ENCODE data around the gene ARL13B.

Gene ARL13B

DNA sequence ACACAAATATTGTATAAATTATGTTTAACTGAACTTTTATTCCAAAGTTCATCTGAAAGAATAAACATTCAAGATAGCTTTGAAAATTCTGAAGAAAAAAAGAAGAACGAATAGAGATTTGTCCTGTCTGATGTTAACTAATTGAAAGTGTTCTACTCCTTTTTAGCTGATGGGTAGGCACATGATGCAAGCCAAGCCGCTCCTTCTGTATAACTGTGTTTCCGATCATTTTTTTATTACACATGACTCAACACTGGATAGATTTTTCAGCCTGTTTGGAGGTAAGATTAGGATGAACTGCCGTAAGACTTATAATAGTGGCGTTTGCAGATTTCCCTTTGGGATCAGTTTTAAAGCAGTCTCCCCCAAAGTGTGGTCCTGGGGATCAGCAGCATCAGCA lies 101.9 kb downstream of the ARL13B start:
- DNase-seq (ENCODE audit: low spot score in 2 of 2), result no peak

DNA sequence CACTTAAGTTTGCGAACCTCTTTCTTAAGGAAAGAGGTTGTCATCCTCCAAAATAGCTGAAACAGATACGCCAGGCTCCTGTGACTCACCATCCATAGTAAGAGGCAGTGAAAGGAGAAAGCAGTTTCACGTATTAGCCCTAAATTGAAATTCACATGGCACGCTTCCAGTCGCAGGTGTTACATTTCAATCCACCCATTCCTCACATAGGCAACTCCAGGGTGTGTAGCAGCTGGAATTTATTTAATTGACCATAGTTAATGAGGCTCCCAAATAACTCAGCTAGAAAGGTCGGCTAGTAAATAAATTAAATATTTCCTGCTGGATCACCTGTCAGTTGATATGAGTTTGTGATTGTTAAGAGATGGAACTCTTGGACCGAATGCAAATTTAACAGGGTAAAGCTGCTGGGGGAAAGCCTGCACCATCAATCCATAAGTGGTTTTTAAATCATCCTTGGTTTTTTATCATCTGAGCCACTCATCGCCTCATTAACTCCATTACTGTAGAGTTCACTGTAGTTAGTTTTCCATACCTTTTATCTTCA lies 102.5 kb downstream of the ARL13B start:
- Histone ChIP-seq H3K9me3 (no peaks in the 10 kb centered on the region), H3K36me3 (replicated peaks) (no peaks in the 10 kb centered on the region), H3K4me1 (no peaks in the 10 kb centered on the region), H3K27me3 (ENCODE audit: low read depth) (no peaks in the 10 kb centered on the region), H3K4me3 (no peak overlapping the region)
- DNase-seq (ENCODE audit: low spot score in 2 of 2), result no peak
- in situ Hi-C loops (cut with MboI; ENCODE audit: low sequenced_read_pairs), result no loop called here

More for the DNA sequence above, 101.9 kb downstream of the ARL13B start:
- Histone ChIP-seq H3K4me1 (no peaks in the 10 kb centered on the region), H3K4me3 (no peak overlapping the region), H3K27me3 (ENCODE audit: low read depth) (no peaks in the 10 kb centered on the region), H3K9me3 (no peaks in the 10 kb centered on the region), H3K36me3 (replicated peaks) (no peaks in the 10 kb centered on the region)
- in situ Hi-C loops (cut with MboI; ENCODE audit: low sequenced_read_pairs), result no loop called here

DNA sequence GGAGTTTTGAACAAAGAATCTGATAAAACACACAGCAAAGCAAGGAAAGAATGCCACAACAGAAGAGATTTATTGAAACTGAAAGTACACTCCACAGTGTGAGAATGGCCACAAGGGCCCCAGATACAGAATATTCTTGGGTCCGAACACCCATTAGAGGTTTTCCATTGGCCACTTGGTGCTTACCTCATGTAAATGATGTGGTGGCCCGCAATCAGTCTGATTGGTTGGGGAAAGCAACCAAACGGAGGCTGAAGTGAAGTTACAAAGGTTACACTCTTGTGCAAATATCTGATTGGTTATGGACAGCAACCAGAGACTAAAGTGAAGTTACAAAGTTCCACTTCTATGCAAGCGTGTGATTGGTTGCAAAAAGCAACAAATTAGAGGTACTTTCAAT lies 103.3 kb downstream of the ARL13B start:
- Histone ChIP-seq H3K4me1 (no peaks in the 10 kb centered on the region), H3K36me3 (replicated peaks) (no peaks in the 10 kb centered on the region), H3K9me3 (no peaks in the 10 kb centered on the region), H3K4me3 (no peak overlapping the region), H3K27me3 (ENCODE audit: low read depth) (no peaks in the 10 kb centered on the region)
- no peak for DNase-seq (ENCODE audit: low spot score in 2 of 2)
- in situ Hi-C loops (cut with MboI; ENCODE audit: low sequenced_read_pairs), result no loop called here

DNA sequence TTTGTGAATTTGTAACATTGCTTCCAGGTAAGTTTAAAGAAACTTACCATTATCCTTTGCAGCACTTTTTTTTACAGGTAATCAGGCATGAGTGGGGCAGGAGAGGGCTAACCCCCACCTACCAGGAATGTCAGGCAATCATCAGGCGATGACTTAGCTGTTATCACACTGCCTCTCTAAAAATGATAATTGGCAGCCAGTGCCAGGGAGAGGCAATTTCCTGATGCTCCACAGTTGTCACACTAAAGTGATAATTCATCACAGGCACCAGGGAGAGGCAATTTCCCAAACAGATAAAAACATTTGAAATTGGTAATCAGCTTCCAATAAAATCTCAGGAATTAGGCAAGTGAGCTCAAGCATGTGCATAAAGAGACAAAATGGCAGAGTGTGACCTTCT lies 109.2 kb downstream of the ARL13B start:
- Histone ChIP-seq H3K4me3 (no peak overlapping the region), H3K27me3 (ENCODE audit: low read depth) (no peaks in the 10 kb centered on the region), H3K4me1 (no peaks in the 10 kb centered on the region), H3K36me3 (replicated peaks) (no peaks in the 10 kb centered on the region), H3K9me3 (no peaks in the 10 kb centered on the region)
- in situ Hi-C loops (cut with MboI; ENCODE audit: low sequenced_read_pairs), result no loop called here
- no peak for DNase-seq (ENCODE audit: low spot score in 2 of 2)

DNA sequence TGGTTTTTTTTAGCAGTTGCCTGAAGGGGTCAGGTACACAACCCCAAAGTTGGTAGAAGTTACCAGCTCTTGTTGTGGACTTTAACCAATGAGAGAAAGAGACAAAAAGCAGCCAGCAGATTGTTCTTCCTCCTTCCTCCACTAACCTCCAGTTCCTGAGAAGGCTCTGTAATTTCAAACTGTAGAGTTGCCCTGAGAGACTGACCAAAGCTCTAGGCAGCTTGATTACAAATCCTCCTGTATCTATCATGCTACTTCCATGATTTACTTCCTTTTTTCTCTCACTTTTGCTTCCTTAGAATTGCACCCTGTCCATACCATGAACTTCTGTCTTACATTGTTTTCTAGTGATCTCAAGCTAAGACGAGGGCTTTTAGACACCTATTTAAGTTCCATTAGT lies 112.1 kb downstream of the ARL13B start:
- peaks cover 7% of the 10 kb centered on the region; the same call in 1 of the 2 replicates for H3K36me3 ChIP-seq (replicated peaks)
- in situ Hi-C loops (cut with MboI; ENCODE audit: low sequenced_read_pairs), result no loop called here

DNA sequence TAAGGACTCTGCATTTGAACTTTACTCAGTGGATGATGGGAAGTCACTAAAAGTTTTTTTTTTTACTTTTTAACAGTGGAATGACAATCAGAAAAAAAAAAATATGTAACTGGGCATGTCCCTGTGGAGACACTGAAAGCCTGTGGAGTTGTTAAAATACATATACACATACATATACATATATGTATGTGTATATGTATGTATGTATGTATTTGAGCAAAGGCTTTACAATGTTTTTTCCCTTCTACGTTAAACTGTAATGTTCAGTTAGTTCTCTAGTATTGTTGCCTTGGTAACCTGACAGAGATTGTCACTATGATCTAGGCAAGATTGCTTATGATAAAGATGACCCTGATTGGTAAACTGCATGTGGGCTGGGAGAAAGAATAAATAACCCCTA lies 113.2 kb downstream of the ARL13B start:
- Histone ChIP-seq H3K4me3 (no peak overlapping the region), H3K9me3 (no peaks in the 10 kb centered on the region), H3K27me3 (ENCODE audit: low read depth) (no peaks in the 10 kb centered on the region), H3K36me3 (replicated peaks) (peaks cover 10% of the 10 kb centered on the region; the same call in 1 of the 2 replicates), H3K4me1 (no peaks in the 10 kb centered on the region)
- DNase-seq (ENCODE audit: low spot score in 2 of 2), result no peak
- in situ Hi-C loops (cut with MboI; ENCODE audit: low sequenced_read_pairs), result no loop called here

More for the DNA sequence above, 112.1 kb downstream of the ARL13B start:
- no peaks in the 10 kb centered on the region for H3K4me1 ChIP-seq
- no peaks in the 10 kb centered on the region for H3K9me3 ChIP-seq
- no peak for DNase-seq (ENCODE audit: low spot score in 2 of 2)
- H3K27me3 ChIP-seq (ENCODE audit: low read depth), result no peaks in the 10 kb centered on the region
- H3K4me3 ChIP-seq, result no peak overlapping the region

DNA sequence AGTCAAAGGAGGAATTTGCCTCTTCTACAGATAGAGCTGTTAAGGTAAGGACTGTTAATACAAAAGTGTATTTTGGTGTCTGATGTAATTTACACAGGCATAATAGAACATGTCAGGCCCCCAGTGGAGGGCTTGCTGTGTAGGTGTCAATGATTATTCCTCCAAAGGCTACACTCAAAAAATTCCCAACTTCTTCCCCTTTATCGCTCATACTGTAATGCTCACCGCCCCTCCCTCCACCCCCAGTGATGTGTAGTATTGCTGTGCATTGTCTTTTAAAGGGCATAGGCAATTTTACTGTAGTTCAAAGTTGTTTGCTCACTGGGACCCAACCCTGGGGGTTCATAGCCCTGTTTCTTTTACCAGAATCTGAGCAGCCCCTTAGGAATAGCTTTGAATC lies 115.2 kb downstream of the ARL13B start:
- in situ Hi-C loops (cut with MboI; ENCODE audit: low sequenced_read_pairs), result no loop called here
- no peaks in the 10 kb centered on the region for H3K27me3 ChIP-seq (ENCODE audit: low read depth)
- no peaks in the 10 kb centered on the region for H3K9me3 ChIP-seq
- H3K4me3 ChIP-seq, result no peak overlapping the region
- DNase-seq (ENCODE audit: low spot score in 2 of 2), result no peak
- H3K4me1 ChIP-seq, result no peaks in the 10 kb centered on the region
- peaks cover 10% of the 10 kb centered on the region; the same call in 1 of the 2 replicates for H3K36me3 ChIP-seq (replicated peaks)

DNA sequence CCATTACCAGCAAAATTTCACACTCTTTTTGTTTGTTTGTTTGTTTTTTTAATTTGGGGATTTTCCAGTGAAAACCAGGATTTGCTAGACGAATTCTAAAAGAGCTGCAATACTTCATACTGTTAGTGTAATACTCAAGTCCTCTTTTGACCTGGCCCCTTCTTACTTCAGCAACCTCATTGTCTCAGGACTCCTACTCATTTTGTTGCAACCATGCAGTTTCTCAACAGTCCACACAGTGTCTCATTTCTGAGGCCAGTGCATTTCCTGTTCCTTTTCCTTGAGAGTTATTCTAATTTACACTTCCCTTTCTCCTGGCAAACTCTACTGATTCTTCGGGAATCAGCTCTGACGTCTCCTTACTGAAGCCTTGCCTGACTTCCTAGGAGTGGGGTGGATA lies 118.5 kb downstream of the ARL13B start:
- H3K4me3 ChIP-seq, result no peak overlapping the region
- no peaks in the 10 kb centered on the region for H3K4me1 ChIP-seq
- no peaks in the 10 kb centered on the region for H3K27me3 ChIP-seq (ENCODE audit: low read depth)
- no peak for DNase-seq (ENCODE audit: low spot score in 2 of 2)
- H3K9me3 ChIP-seq, result no peaks in the 10 kb centered on the region
- H3K36me3 ChIP-seq (replicated peaks), result peaks cover 10% of the 10 kb centered on the region; the same call in 1 of the 2 replicates
- in situ Hi-C loops (cut with MboI; ENCODE audit: low sequenced_read_pairs), result no loop called here

DNA sequence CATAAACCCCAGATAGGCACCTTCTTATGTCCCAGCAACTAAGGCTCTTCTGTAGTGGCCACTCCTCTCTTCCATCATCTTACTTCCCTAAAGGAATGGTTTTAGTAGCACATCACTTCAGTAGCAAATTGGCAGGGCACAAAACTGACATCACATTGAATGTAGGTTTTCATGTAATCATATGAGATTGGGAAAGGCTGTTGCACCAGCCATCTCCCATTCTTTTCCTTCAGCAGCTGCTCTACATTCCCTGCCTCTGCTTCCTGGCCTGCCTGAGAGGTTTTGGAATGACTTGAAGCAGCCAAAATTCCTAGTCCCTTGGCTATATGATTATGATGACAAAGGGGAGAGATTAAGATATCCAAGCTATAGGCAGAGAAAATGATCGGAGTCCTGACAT lies 119.4 kb downstream of the ARL13B start:
- no peaks in the 10 kb centered on the region for H3K4me1 ChIP-seq
- H3K27me3 ChIP-seq (ENCODE audit: low read depth), result no peaks in the 10 kb centered on the region
- no peak overlapping the region for H3K4me3 ChIP-seq
- H3K36me3 ChIP-seq (replicated peaks), result peaks cover 10% of the 10 kb centered on the region; the same call in 1 of the 2 replicates
- in situ Hi-C loops (cut with MboI; ENCODE audit: low sequenced_read_pairs), result no loop called here
- no peak for DNase-seq (ENCODE audit: low spot score in 2 of 2)
- no peaks in the 10 kb centered on the region for H3K9me3 ChIP-seq

DNA sequence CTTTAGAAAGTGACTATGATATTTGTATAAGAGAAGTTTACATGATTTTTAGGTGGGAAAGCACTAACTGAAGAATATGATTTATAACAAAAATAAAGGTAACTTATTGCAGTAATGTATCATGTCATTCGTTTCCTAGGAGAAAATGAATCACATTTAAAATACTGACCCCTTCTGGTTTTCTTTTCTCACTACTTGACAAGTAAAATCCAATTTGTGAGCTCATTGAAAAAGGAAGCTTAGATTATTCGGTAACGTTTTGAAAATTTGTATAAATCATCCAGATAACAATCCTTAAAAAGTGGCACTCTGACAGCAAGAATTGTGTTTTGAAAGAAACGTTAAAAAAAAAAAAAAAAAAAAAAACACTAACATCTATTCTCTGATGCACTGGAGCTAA lies 121.9 kb downstream of the ARL13B start:
- DNase-seq (ENCODE audit: low spot score in 2 of 2), result no peak
- in situ Hi-C loops (cut with MboI; ENCODE audit: low sequenced_read_pairs), result no loop called here
- Histone ChIP-seq H3K4me1 (no peaks in the 10 kb centered on the region), H3K36me3 (replicated peaks) (peaks cover 3% of the 10 kb centered on the region; the same call in 1 of the 2 replicates), H3K9me3 (no peaks in the 10 kb centered on the region), H3K27me3 (ENCODE audit: low read depth) (no peaks in the 10 kb centered on the region), H3K4me3 (no peak overlapping the region)
